Ureter (tissue), 1 donor: ENCODE measurements around the gene FCMR. TPM values are rescaled to one million over a fixed set of nuclear protein-coding genes. Genes with fewer than 3 reads are reported as not detected.

Source experiments
- DNase-seq: peaks from one replicate; pipeline ENCODE4 v3.0.0-alpha.2; 2020; ENCODE audit warnings: low spot score
- total RNA-seq: library from RNA; stranded (reverse); gene quantifications from one replicate; pipeline ENCODE4 v1.2.4, GENCODE V29; 2023
- donor health status: DM: yes; HTN: yes; CAD: no.

FCMR gene
- total RNA-seq, 1 donor from 2014 or later = 17.1 TPM

- DNase-seq = no peak
These were observed 19.8 kb downstream of the FCMR start for GRCh38 chr1:206901944-206902343.

DNA sequence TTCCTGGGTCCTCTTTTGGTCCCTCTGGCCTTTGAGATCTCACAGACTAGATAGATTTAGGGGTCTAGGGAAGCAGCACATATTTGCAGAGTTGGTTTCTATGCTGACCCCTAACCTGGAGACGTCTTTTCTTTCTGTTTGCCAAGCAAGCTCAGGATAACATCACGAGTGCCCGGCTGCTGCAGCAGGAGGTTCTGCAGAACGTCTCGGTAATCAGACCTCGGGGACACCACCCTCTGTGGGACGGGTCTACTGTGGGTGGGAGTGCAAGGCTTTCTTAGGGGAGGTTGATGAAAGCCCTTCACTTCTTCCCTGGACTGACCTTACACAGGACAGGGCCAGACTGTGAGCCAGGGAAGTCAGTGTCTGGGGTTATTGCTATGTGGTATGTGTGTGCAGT, 21.6 kb downstream of the FCMR start:
- peak; percentile 29 for DNase-seq

DNA sequence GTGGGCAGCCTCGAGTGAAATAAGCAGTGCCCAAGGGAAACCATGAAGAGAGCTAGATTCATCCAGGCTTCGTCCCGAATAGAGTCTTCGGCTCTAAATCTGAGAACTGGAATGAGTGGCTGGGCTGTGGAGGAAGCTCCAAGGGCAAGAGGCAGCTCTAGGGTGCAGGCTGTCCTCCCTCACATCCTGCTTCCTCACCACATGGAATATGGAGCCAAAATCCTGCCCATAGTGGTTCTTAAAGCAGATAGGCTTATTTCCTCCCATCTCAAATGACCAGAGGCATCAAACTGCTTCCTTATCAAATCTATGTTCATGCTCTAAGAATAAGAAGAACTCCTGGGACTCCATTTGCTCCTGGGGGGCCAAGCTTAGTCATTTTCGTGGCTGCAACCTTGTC, 22.0 kb downstream of the FCMR start:
- DNase-seq = peak; percentile 9

- peak; percentile 37 for DNase-seq
These were observed 22.8 kb downstream of the FCMR start for GRCh38 chr1:206898915-206899431.

- peak; percentile 27 for DNase-seq
These were observed 23.4 kb downstream of the FCMR start for GRCh38 chr1:206898089-206898914.

- no peak for DNase-seq
These were observed 24.6 kb downstream of the FCMR start, which contains the start of gene IL24 for GRCh38 chr1:206897175-206897574. IL24 (plus strand) TSS chr1:206897443; CDS start chr1:206897833, 390 bp downstream.

DNA sequence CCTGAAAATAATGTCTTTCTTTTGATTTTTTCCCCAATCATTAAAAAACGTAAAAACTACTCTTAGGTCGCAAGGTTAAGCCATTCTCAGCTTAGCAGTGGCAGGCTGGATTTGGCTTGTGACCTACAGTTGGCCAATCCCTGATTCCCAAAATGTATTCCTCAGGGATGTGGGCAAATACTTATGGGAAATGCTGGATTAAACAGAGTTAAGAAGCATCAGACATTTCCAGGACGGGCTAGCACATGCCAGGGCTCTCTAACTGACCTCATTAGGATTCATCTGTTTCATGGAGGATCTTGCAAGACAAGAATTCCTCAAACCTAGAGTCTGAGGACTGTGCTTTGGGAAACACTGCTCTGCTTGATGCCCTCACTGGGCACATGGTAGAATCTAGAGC, 25.5 kb downstream of the FCMR start:
- DNase-seq = no peak

DNA sequence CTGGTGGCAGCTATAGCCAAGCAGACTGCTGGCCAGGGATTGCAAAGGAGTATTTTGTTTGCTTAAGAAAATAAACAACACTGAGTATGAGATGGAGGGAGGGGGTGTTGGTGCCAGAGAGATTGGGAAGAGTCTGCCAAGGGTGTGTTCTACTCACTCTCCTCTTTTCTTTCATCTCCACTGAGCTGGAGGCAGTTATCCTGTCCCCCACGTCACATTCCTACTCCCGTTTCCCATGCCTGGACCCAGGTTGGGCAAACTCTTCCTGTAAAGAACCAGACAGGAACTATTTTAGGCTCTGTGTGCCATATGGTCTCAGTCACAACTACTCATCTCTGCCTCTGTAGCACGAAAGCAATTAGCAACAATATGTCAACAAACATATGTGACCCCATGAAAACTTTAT, 25.9 kb downstream of the FCMR start:
- no peak for DNase-seq

DNA sequence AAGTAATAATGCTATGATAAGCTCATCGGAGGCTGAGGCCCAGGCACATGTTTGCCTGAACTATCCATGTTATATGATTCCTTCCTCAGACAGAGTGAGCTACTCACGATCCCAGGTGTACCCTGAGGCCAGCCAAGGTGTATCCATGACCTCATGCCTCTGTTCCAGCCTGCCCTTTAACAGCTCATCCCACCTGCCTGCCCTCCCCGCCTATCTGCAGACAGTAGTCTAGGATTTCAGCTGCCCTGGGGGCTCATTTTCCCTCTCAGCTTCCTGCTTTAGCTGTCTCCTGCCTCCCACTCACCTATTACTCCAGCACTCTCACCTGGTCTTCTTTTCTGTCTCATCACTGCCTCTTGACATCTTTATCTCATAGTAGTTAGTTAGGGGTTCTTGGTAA, 26.4 kb downstream of the FCMR start:
- no peak for DNase-seq

DNA sequence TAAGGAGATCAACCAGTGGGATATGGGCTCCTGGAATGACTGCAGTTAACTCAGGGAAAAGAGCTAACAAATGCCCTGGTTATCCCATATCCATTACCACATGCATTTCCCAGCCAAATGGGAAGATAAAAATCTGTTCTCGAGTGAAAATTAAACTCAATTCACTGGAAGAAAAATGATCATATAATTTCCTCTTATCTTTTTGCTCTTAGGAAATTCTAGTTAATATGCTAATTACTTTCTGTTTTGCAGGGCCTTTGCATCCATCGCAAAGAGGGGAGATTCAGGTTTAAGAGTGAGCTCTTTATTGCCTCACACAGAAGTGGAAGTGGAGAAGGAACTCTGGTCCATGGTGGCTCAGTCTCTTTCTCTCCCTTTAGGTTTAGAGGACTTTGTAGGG, 28.4 kb downstream of the FCMR start:
- DNase-seq = no peak

- no peak for DNase-seq
These were observed 29.3 kb downstream of the FCMR start for GRCh38 chr1:206892351-206892984.

GRCh38 chr1:206891412-206891811, 30.3 kb downstream of the FCMR start:
- DNase-seq = no peak

DNA sequence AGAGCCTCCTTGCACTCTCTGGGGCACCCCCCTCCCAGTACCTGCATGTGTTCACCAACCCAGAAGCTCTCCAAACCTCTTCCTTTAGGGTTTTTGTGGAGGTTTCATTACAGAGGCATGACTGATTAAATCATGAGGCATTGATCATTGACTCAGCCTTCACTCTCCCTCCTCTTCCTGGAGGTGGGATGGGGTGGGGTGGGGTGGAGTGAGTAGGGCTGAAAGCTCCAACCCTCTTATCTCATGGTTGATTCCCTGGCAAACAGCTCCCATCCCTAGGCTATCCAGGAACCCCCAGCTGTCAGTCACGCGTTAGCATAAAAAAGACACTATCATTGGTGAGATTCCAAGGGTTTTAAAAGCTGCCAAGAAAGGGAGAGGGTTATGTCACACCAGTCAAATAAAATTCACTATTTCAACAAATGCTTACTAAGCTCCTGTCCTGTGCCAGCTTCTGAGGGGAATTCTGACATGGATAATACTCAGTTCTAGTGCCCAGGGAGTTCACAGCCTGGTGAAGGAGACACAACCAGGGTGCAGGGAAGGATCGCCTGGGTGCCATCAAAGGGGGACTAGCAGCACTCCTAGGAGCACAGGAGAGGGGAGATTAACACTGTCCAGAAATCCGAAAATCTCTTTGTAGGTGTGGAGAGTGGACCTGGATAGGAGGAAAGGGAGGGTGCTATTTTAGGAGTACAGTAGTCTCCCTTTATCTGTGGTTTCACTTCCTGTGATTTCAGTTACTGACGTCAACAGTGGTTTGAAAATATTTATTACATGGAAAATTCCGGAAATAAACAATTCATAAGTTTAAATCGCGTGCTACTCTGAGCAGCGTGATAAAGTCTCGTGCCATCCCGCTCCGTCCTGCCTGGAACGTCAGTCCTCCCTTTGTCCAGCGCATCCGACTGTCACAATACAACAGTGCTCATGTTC, 31.3 kb downstream of the FCMR start:
- DNase-seq = no peak

DNA sequence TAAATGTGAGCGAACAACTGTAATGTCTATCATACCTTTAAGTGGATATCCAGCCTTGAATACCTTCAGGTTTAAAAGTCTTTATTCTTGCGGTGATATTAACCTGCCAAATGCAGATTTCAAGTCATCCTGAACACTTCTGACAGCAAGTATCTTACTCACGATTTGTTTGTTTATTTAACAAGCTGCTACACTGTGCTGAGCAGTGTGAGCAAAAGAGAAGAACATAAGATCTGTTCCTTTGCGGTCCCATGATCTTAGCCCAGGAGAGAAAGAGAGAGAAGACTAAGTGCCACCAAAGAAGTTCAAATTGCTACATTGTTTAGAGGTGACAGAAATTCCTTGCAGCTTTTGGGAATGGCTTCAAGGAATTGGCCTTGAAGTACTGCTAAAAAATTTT, 34.0 kb downstream of the FCMR start:
- DNase-seq = no peak

DNA sequence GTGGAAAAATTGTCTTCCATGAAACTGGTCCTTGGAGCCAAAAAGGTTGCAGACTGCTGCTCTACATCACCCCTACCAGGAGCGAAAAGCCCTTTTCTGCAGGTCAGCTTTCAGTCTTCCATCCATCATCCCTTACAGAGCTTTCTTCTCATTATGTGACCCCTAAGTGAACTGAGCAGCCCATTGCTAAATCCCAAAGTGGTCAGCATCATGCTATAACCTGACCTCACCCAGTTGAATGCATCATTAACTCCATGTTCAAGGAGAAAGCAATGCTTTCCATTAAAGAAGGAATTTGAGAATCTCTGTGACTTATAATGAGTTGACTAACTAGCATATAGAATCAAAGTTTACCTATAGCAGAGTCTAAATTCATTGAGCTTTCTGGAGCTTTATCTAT, 34.9 kb downstream of the FCMR start:
- no peak for DNase-seq

- no peak for DNase-seq
These were observed 36.2 kb downstream of the FCMR start for GRCh38 chr1:206885341-206886060.

GRCh38 chr1:206883876-206884275, 37.9 kb downstream of the FCMR start:
- DNase-seq = no peak

DNA sequence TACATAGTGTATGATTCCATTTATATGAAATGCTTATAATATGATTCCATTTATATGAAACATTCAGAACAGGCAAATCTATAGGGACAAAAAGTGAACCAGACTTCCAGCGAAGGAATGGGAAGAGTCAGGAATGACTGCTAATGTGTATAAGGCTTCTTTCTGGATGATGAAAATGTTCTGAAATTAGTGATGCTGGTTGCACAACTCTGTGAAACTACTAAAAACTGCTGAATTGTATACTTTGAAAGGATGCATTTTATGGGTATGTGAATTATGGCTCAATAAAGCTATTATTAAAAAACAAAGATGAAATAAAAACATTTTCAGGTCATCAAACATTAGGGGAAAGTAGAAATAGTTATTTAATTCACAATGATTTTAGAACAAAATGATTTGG, 38.6 kb downstream of the FCMR start:
- DNase-seq = no peak

DNA sequence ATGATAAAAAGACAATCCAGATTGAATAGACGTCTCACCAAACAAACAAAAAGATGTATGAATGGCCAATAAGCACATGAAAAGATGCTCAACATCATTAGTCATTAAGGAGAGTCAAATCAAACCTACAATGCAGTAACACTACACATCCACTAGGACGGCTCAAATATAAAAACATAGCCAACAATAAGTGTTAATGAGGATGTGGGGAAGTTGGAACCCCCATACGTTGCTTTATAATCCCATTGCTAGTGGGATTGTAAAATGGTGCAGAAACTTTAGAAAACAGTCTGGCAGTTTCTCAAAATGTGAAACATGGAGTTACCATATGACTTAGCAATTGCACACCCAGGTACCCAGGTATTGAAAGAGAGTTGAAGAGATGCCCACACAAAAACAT, 39.2 kb downstream of the FCMR start:
- DNase-seq = no peak

DNA sequence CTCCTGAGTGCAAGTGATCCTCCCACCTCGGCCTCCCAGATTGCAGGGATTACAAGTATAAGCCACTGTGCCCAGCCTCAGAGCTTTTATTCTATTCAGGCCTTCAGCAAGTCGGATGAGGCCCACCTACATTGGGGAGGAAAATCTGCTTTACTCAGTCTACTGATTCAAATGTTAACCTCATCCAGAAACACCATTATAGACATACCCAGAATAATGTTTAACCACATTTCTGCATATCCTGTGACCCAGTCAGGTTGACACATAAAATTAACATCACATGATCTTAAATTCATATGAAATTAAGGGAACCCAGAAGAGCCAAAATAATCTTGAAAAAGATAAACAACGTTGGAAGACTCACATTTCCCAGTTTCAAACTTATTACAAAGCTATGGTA, 41.4 kb downstream of the FCMR start:
- no peak for DNase-seq

- no peak for DNase-seq
These were observed 43.3 kb downstream of the FCMR start for GRCh38 chr1:206878456-206878855.
